Measurements from ENCODE around the gene TCIRG1.

DNA sequence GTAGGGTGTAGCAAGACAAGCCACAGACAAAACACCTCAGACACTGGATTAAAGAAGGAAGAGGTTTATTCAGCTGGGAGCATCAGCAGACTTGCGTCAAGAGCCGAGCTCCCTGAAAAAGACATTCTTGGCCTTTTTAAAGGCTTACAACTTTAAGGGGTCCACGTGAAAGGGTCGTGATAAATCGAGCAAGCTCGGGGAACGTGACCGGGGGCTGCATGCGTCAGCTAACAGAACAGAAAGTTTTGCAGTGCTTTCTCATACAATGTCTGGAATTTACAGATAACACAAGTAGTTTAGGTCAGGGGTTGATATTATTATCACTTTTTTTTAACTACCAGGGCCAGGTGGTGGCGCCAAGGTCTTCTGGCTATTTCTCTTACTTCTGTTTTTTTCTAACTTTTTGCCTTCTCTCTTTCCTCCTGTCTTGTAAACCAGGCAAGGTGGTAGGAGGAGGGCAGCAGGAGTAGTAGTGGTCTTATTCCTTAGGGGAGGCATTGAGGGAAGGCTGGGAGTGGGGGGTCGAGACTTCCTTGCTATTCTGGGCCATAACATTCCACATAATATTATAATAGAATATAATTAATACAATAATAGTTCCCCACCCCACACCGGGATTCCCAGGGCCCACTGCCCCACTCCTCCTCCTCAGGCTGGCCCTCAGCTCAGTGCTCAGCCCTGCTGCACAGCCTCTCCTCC lies 29.3 kb upstream of the TCIRG1 start:
- no peak for TF ChIP-seq CTCF (IDR thresholded peaks at IDR 0.05)
- no peak for TF ChIP-seq POLR2A (IDR thresholded peaks at IDR 0.05)

All from breast epithelium (tissue), 3 donors.